Smooth muscle cell (in vitro differentiated cells): ENCODE results near the gene FGD1. TPM values are rescaled to one million over a fixed set of nuclear protein-coding genes. Genes with fewer than 3 reads are reported as not detected.
A peak's percentile ranks its signal among the peaks of the same experiment; 100 is the strongest.

Experiments
- DNase-seq: peaks from one replicate; lab custom pipeline; 2025; ENCODE audit not compliant: unreplicated experiment; lab: John Stamatoyannopoulos, UW
- H2AFZ ChIP-seq: fragments of 200-600 bp; sonication (generic); 2 replicates; pipeline ENCODE4 v1.6.0; 2016; ENCODE audit warnings: antibody characterized with exemption, low read depth, mild to moderate bottlenecking
- H3F3A ChIP-seq: fragments of 200-600 bp; sonication (generic); 2 replicates; pipeline ENCODE4 v1.6.0; 2017; ENCODE audit warnings: antibody characterized with exemption, low read depth
- H3K27ac ChIP-seq: fragments of 200-600 bp; sonication (generic); 2 replicates; pipeline ENCODE4 v1.5.1; 2016; ENCODE audit warnings: low read depth, mild to moderate bottlenecking
- H3K27me3 ChIP-seq: fragments of 200-600 bp; sonication (generic); 2 replicates; pipeline ENCODE4 v1.6.1; 2016; ENCODE audit warnings: low read depth, mild to moderate bottlenecking
- H3K36me3 ChIP-seq: fragments of 200-600 bp; sonication (generic); 2 replicates; pipeline ENCODE4 v1.5.1; 2016; ENCODE audit warnings: low read depth
- H3K4me1 ChIP-seq: fragments of 200-600 bp; sonication (generic); 2 replicates; pipeline ENCODE4 v1.5.1; 2016; ENCODE audit warnings: low read depth
- H3K4me2 ChIP-seq: fragments of 200-600 bp; sonication (generic); 2 replicates; pipeline ENCODE4 v1.6.0; 2016; ENCODE audit warnings: mild to moderate bottlenecking
- H3K4me3 ChIP-seq: fragments of 200-600 bp; sonication (generic); 2 replicates; pipeline ENCODE4 v1.5.1; 2016; ENCODE audit warnings: mild to moderate bottlenecking
- H3K79me2 ChIP-seq: fragments of 200-600 bp; sonication (generic); 2 replicates; pipeline ENCODE4 v1.6.0; 2016; ENCODE audit warnings: low read depth, mild to moderate bottlenecking
- H3K9ac ChIP-seq: fragments of 200-600 bp; sonication (generic); 2 replicates; pipeline ENCODE4 v1.6.0; 2016; ENCODE audit warnings: low read depth
- H3K9me3 ChIP-seq: fragments of 200-600 bp; sonication (generic); replicated peaks from 2 replicates; pipeline ENCODE4 v1.5.1; 2016; ENCODE audit warnings: low read depth
- H4K20me1 ChIP-seq: fragments of 200-600 bp; sonication (generic); 2 replicates; pipeline ENCODE4 v1.6.0; 2016; ENCODE audit warnings: low read depth
- CTCF ChIP-seq: fragments of 200-600 bp; sonication (generic); IDR thresholded peaks from 2 replicates; pipeline ENCODE4 v1.5.1; 2017; ENCODE audit warnings: borderline replicate concordance, mild to moderate bottlenecking, antibody characterized with exemption; ENCODE audit not compliant: insufficient read depth, poor library complexity, severe bottlenecking
- WGBS: methylation state at CpG from one replicate; pipeline ENCODE4 v1.1.7; 2016; ENCODE audit warnings: low lambda C conversion rate; 5-methylcytosine and 5-hydroxymethylcytosine counted together
- polyA plus RNA-seq: library from polyadenylated mRNA; unstranded; fragments of >200 nt; fragmentation: Nextera tagmentation; extraction: Ambion mirVana; gene quantifications from 2 replicates; pipeline ENCODE4 v1.2.1, GENCODE V29; 2016
- total RNA-seq: library from RNA; depleted of rRNA; stranded (reverse); fragments of >200 nt; gene quantifications from 2 replicates; pipeline ENCODE4 v1.2.3, GENCODE V29; 2014

Gene FGD1
- total and polyA plus RNA-seq, 2 experiments from 2014 or later = 10.8 to 23.5 TPM

- Histone ChIP-seq H3K9ac (no peak overlapping the region), H3K9me3 (no peaks in the 10 kb centered on the region), H3K27me3 (no peaks in the 10 kb centered on the region), H3K4me3 (no peak overlapping the region), H3K36me3 (no peaks in the 10 kb centered on the region), H3K27ac (peak overlapping the region; percentile 3), H3K79me2 (no peaks in the 10 kb centered on the region), H2AFZ (peak overlapping the region; percentile 26), H3K4me1 (no peaks in the 10 kb centered on the region), H3F3A (no peaks in the 10 kb centered on the region), H4K20me1 (no peaks in the 10 kb centered on the region), H3K4me2 (no peak overlapping the region)
- no peak for DNase-seq
- no peak for TF ChIP-seq CTCF
- 45% methylated on average over 4 of the region's 4 CpGs for WGBS
Measured at GRCh38 chrX:54509400-54509799, 13.4 kb upstream of the FGD1 start.

- no peak overlapping the region for H3K27ac ChIP-seq
- H3K36me3 ChIP-seq = no peaks in the 10 kb centered on the region
- H3K4me2 ChIP-seq = no peak overlapping the region
- WGBS = 69% methylated on average over 6 of the region's 6 CpGs
- TF ChIP-seq CTCF = no peak
- H3K9ac ChIP-seq = no peak overlapping the region
- no peaks in the 10 kb centered on the region for H3K27me3 ChIP-seq
- H3K79me2 ChIP-seq = peaks cover 31% of the 10 kb centered on the region
- H3K4me1 ChIP-seq = no peaks in the 10 kb centered on the region
- H3K4me3 ChIP-seq = no peak overlapping the region
- peaks cover 2% of the 10 kb centered on the region for H4K20me1 ChIP-seq
- no peaks in the 10 kb centered on the region for H3F3A ChIP-seq
- DNase-seq = no peak
- H2AFZ ChIP-seq = no peak overlapping the region
- H3K9me3 ChIP-seq = no peaks in the 10 kb centered on the region
Measured at GRCh38 chrX:54496936-54497335, 902 bp upstream of the FGD1 start.

GRCh38 chrX:54496517-54496852 lies 451 bp upstream of the FGD1 start:
- 70% methylated on average over 5 of the region's 5 CpGs for WGBS
- H4K20me1 ChIP-seq = peaks cover 4% of the 10 kb centered on the region
- peaks cover 35% of the 10 kb centered on the region for H3K79me2 ChIP-seq
- no peaks in the 10 kb centered on the region for H3K27me3 ChIP-seq
- peak overlapping the region; percentile 86 for H3K4me2 ChIP-seq
- H3K36me3 ChIP-seq = no peaks in the 10 kb centered on the region
- no peak overlapping the region for H3K27ac ChIP-seq
- H3K4me1 ChIP-seq = no peaks in the 10 kb centered on the region
- DNase-seq = no peak
- TF ChIP-seq CTCF = no peak
- H3K9me3 ChIP-seq = no peaks in the 10 kb centered on the region
- no peak overlapping the region for H3K9ac ChIP-seq
- peak overlapping the region; percentile 42 for H2AFZ ChIP-seq
- peak overlapping the region; percentile 71 for H3K4me3 ChIP-seq
- H3F3A ChIP-seq = no peaks in the 10 kb centered on the region

- H2AFZ ChIP-seq = peak overlapping the region; percentile 43
- H3K36me3 ChIP-seq = no peaks in the 10 kb centered on the region
- no peaks in the 10 kb centered on the region for H3K27me3 ChIP-seq
- H3K4me3 ChIP-seq = peak overlapping the region; percentile 71
- H3K27ac ChIP-seq = peak overlapping the region; percentile 35
- H3K4me1 ChIP-seq = no peaks in the 10 kb centered on the region
- TF ChIP-seq CTCF = no peak
- DNase-seq = no peak
- peaks cover 4% of the 10 kb centered on the region for H4K20me1 ChIP-seq
- peak overlapping the region; percentile 62 for H3K9ac ChIP-seq
- no peaks in the 10 kb centered on the region for H3K9me3 ChIP-seq
- peak overlapping the region; percentile 86 for H3K4me2 ChIP-seq
- 38% methylated on average over 48 of the region's 86 CpGs for WGBS
- H3K79me2 ChIP-seq = peaks cover 48% of the 10 kb centered on the region
- no peaks in the 10 kb centered on the region for H3F3A ChIP-seq
Measured at GRCh38 chrX:54494989-54495813, 833 bp downstream of the FGD1 start.
